ENCODE measurements around the gene CCDC27.

- TF ChIP-seq, protein P1, sequence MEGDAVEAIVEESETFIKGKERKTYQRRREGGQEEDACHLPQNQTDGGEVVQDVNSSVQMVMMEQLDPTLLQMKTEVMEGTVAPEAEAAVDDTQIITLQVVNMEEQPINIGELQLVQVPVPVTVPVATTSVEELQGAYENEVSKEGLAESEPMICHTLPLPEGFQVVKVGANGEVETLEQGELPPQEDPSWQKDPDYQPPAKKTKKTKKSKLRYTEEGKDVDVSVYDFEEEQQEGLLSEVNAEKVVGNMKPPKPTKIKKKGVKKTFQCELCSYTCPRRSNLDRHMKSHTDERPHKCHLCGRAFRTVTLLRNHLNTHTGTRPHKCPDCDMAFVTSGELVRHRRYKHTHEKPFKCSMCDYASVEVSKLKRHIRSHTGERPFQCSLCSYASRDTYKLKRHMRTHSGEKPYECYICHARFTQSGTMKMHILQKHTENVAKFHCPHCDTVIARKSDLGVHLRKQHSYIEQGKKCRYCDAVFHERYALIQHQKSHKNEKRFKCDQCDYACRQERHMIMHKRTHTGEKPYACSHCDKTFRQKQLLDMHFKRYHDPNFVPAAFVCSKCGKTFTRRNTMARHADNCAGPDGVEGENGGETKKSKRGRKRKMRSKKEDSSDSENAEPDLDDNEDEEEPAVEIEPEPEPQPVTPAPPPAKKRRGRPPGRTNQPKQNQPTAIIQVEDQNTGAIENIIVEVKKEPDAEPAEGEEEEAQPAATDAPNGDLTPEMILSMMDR (IDR thresholded peaks at IDR 0.05), result no peak
- TF ChIP-seq EZH2 (IDR thresholded peaks at IDR 0.05; ENCODE audit: borderline replicate concordance, insufficient read depth, low read depth, low read length, poor library complexity, severe bottlenecking), result no peak
Measured at GRCh38 chr1:3706651-3707297, 45.5 kb upstream of the CCDC27 start.
